C4-2B (cell line): ENCODE measurements around the gene MXRA8.
"Not testable (repeated sequence)": the region's sequence is repeated elsewhere in the genome, so short reads cannot be mapped to it uniquely, and the experiment has no call there.

Source experiments
- H3K27ac ChIP-seq: fragments of 450-650 bp; 2 replicates; pipeline ENCODE4 v1.5.1; 2017
- ZFX ChIP-seq: fragments of 450-650 bp; IDR thresholded peaks from 2 replicates; pipeline ENCODE4 v1.6.1; 2017
- TF ChIP-seq, protein P1 (sequence below): fragments of 450-650 bp; conservative IDR thresholded peaks from 2 replicates; pipeline ENCODE4 v1.5.1; 2017; ENCODE audit warnings: mild to moderate bottlenecking

MXRA8 gene, protein sequence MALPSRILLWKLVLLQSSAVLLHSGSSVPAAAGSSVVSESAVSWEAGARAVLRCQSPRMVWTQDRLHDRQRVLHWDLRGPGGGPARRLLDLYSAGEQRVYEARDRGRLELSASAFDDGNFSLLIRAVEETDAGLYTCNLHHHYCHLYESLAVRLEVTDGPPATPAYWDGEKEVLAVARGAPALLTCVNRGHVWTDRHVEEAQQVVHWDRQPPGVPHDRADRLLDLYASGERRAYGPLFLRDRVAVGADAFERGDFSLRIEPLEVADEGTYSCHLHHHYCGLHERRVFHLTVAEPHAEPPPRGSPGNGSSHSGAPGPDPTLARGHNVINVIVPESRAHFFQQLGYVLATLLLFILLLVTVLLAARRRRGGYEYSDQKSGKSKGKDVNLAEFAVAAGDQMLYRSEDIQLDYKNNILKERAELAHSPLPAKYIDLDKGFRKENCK

DNA sequence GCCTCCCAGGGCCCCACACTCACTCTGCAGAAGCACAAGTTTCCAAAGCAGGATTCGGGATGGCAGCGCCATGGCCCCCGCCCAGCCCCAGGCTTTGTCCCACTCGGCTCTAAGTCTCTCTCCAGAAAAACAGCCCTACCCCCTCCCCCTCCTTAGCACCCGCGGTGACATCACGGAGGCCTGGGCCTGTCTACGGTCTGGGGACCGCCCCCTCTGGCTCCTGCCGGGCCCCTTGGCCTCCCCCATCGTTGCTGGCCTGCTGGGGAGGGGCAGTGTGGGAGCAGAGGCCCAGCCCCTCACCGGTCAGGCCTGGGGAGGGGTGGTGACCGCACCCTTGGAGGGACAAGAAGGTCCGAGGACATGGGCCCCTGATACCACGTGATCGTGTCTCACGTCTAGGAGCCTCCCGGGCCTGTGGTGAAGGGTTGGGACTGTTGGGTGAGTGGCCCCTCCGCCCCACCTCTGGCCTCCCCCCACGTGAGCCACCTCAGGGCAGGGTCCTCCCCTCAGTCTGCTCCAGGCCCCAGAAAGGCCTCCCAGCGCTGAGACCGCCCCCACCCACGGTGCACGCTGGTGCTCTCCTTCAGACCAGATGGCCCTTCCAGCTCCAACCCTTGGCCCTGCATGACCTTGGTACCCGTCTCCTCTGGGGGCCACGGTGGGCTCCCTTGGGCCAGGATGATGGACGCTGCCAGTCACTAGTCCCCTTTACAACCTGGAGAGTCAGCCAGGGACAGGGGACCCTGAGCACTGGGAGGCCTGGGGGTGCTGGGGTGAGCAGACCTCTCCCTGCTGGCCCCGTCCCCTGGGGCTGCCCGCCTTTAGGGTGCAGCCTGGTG, at the start of gene MXRA8:
Gene MXRA8 (minus strand): TSS at position 123 of the 839 bp plus-strand sequence. CDS start 51 bp downstream, at position 72.
- peak within 1 kb of the TSS; percentile 11 for H3K27ac ChIP-seq
- TF ChIP-seq, protein P1, sequence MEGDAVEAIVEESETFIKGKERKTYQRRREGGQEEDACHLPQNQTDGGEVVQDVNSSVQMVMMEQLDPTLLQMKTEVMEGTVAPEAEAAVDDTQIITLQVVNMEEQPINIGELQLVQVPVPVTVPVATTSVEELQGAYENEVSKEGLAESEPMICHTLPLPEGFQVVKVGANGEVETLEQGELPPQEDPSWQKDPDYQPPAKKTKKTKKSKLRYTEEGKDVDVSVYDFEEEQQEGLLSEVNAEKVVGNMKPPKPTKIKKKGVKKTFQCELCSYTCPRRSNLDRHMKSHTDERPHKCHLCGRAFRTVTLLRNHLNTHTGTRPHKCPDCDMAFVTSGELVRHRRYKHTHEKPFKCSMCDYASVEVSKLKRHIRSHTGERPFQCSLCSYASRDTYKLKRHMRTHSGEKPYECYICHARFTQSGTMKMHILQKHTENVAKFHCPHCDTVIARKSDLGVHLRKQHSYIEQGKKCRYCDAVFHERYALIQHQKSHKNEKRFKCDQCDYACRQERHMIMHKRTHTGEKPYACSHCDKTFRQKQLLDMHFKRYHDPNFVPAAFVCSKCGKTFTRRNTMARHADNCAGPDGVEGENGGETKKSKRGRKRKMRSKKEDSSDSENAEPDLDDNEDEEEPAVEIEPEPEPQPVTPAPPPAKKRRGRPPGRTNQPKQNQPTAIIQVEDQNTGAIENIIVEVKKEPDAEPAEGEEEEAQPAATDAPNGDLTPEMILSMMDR = no peak
- TF ChIP-seq ZFX = no peak

DNA sequence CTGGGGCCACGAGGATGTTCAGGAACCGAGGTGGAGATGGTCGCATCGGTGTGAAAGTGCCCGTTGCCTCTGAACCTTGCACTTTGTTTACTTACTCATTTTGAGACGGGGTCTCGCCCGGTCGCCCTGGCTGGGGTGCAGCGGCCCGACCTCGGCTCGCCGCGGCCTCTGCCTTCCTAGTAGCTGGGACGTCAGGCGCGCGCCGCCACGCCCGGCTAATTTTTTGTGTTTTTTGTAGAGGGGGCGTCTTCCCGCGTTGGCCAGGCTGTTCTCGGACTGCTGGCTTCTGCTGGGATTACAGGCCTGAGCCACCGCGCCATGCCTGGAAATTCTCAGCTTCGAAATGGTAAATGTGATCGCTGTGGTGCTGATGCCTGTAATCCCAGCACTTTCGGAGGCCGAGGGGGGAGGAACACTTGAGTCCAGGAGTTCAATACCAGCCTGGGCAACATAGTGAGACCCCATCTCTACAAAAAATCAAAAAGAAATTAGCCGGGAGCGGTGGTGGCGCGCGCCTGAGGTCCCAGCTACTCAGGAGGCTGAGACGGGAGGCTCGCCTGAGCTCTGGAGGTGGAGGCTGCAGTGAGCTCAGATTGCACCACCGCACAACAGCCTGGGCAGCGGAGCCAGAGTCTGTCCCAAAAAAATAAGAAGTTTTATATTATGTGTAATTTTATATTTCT, 49.4 kb upstream of the MXRA8 start:
- H3K27ac ChIP-seq = peak overlapping the region; percentile 93

DNA sequence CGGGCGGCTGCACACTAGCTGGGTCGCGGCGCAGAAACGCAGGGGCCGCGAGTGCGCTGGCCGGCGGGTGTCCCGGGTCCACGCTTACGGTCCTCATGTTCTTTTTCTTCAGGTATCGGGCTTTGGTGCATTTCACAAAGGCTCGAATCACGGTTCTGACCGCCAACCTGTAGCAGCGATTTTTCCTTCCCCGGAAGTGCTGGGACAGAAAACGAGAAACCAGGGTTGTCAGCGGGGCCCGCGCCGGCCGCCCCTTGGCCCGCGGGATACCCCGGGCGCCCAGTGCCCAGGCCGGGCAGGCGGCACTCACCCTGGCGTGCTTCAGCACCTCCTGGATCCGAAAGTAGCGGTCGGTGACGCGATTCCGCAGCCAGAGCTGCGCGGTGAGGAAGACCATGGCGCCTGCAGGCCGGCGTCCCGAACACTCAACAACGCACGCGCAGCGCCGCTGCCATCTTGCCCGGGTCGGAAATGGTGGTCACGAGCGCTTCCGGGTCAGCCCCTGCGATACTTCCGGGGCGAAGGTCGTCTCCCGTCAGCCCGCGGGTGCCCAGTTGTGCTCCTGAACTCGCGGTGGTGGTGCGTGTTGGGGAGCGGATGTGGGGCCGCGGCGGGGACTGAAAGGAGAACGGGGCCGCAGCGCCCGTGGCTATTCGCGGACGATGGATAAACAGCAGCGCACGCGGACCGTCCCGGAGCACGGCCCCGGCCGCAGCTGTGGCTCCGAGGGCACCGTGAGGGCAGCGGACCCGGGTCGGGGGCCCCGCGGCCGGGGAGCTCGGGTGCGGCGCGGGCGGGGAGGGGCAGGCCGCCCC, 48.7 kb upstream of the MXRA8 start, which contains the start of gene MRPL20:
Gene MRPL20 (minus strand): TSS at position 473 of the 815 bp plus-strand sequence. CDS start 76 bp downstream, at position 397.
- TF ChIP-seq, protein P1 = no peak
- TF ChIP-seq ZFX = peak; percentile 76
- H3K27ac ChIP-seq = peak within 1 kb of the TSS; percentile 93

More for the DNA sequence above, 49.4 kb upstream of the MXRA8 start:
- peak; percentile 49 for TF ChIP-seq ZFX
- TF ChIP-seq, protein P1 = no peak

DNA sequence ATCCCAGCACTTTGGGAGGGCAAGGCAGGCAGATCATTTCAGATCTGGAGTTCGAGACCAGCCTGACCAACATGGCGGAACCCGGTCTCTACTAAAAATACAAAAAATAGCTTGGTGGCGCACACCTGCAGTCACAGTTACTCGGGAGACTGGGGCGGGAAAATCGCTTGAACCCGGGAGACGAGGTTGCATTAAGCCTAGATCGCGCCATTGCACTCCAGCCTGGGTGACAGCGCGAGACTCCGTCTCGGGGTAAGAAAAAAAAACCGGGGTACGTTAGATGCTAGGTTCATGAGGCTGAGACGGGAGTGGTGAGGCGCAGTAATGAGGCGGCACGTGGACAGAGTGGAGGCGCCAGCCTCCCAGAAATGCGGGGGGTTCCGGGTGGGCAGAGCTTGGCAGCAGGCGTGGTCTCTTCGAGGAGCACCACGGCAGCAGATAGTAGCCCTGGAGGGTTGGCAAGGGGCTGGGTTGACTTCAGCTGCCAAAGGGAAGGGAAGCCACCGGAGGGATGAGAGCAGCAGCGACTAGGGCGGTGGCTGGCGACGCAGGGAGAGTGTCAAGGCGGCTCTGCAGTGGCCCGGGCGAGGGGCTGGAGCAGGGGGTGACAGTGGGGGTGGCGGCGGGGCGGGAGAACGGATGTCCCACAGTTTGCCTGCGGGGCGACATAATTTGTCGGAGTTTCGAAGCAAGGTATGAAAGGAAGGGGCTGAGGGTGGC, 47.9 kb upstream of the MXRA8 start:
- peak overlapping the region; percentile 93 for H3K27ac ChIP-seq
- TF ChIP-seq ZFX = no peak
- TF ChIP-seq, protein P1 = no peak

DNA sequence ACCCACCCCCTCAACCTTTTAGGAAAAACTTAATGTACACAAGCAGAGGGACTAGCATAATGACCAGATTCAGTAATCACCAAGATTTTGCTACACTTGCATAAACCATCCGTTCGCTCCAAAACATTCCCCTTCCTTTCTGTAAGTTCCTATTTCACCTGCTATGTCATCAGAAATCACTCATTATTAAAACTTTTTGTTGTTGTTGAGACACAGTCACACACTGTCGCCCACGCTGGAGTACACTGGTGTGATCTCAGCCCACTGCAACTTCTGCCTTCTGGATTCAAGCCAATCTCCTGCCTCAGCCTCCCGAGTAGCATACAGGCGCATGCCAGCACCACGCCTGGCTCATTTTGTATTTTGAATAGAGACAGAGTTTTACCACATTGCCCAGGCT, 45.3 kb upstream of the MXRA8 start:
- no peak for TF ChIP-seq ZFX
- TF ChIP-seq, protein P1 = no peak
- no peak overlapping the region for H3K27ac ChIP-seq

DNA sequence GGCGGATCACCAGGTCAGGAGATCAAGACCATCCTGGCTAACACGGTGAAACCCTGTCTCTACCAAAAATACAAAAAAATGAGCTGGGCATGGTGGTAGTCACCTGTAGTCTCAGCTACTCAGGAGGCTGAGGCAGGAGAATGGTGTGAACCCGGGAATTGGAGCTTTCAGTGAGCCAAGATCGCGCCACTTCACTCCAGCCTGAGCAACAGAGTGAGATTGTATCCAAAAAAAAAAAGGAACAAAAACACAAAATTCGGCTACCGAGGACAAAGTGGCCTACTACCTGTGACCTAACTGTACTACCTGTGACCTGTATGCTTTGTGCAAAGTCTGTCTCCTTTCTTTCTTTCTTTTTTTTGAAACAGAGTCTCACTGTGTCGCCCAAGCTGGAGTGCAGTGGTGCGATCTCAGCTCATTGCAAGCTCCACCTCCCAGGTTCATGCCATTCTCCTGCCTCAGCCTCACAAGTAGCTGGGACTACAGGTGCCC, 44.6 kb upstream of the MXRA8 start:
- H3K27ac ChIP-seq = not testable (repeated sequence)
